K562 (cell line): ENCODE results near the gene AP2A2. TPM values are rescaled to one million over a fixed set of nuclear protein-coding genes. Genes with fewer than 3 reads are reported as not detected.

Experiments
- ATAC-seq: fragments of 200-7000 bp; cut with Tn5 transposase; 3 replicates; pipeline ENCODE4 v1.9.1; 2020; ENCODE audit warnings: moderate library complexity
- BruUV-seq: library from RNA; stranded (reverse); fragments of 400-500 nt; replicated peaks from 2 replicates; lab custom pipeline; 2021; lab: Mats Ljungman, UMichigan
- CTCF ChIA-PET: fragments of 300-600 bp; formaldehyde crosslinking; extraction: SDS; loops from one replicate; lab custom pipeline; 2021; ENCODE audit warnings: low intra/inter-chr PET ratio; lab: Yijun Ruan, JAX
- POLR2A ChIA-PET: fragments of 300-600, 350-650 bp; sonication (Branson Sonifier 250); formaldehyde crosslinking; extraction: SDS; loops from one replicate; lab custom pipeline; 2021; ENCODE audit warnings: antibody characterized with exemption, inconsistent platforms; lab: Yijun Ruan, JAX
- DNase-seq, 4 experiments: peaks; one replicate each; pipeline versions ENCODE4 v3.0.0 to v3.0.0-alpha.2; 2011 to 2018; ENCODE audit warnings: low spot score in 3 of 4, mixed read lengths in 3 of 4; ENCODE audit errors: extremely low read depth in 1 of 4
- FAIRE-seq: peaks from 2 replicates; lab custom pipeline; 2011; peaks lifted over from hg19 to GRCh38; lab: Jason Lieb, UNC
- H2AFZ ChIP-seq: 2 replicates; pipeline ENCODE4 v1.6.0; 2011; ENCODE audit warnings: low read depth, low read length, control low read depth, inconsistent platforms
- H3K27ac ChIP-seq: fragments of 200-600 bp; 3 replicates; pipeline ENCODE4 v1.8.0; 2011; ENCODE audit warnings: low read depth, mild to moderate bottlenecking, control low read depth, inconsistent platforms, low read length, moderate library complexity, mixed read lengths; ENCODE audit errors: extremely low read depth
- H3K27me3 ChIP-seq, 2 experiments: fragments of 300-600 bp in 1 of 2; 2 replicates in 1 of 2; 3 replicates in 1 of 2; pipeline versions ENCODE4 v1.6.0 to v1.8.0; 2011; ENCODE audit warnings: inconsistent platforms in 2 of 2, low read length in 2 of 2, mild to moderate bottlenecking in 1 of 2, mixed read lengths in 1 of 2, moderate library complexity in 1 of 2; ENCODE audit not compliant: control insufficient read depth in 2 of 2, insufficient read depth in 2 of 2
- H3K36me3 ChIP-seq: fragments of 300-600 bp; 3 replicates; pipeline ENCODE4 v1.8.0; 2011; ENCODE audit warnings: mild to moderate bottlenecking, low read length, inconsistent platforms; ENCODE audit not compliant: control insufficient read depth, insufficient read depth
- H3K4me1 ChIP-seq, 2 experiments: fragments of 200-600 bp in 1 of 2; replicated peaks in 1 of 2; 2 replicates in 1 of 2; 3 replicates in 1 of 2; pipeline versions ENCODE4 v1.5.1 to v1.8.0; 2011; ENCODE audit warnings: inconsistent platforms in 2 of 2, low read length in 2 of 2, mild to moderate bottlenecking in 1 of 2, mixed read lengths in 1 of 2, moderate library complexity in 1 of 2; ENCODE audit not compliant: control insufficient read depth in 2 of 2, insufficient read depth in 2 of 2
- H3K4me2 ChIP-seq: 2 replicates; pipeline ENCODE4 v1.6.1; 2011; ENCODE audit warnings: low read length, control low read depth, inconsistent platforms, mixed read lengths; ENCODE audit not compliant: insufficient read depth
- H3K4me3 ChIP-seq: fragments of 200-600 bp; sonication (generic), shearing (Covaris generic); 2 replicates; pipeline ENCODE4 v1.5.1; 2016; ENCODE audit warnings: control low read depth, inconsistent platforms
- H3K79me2 ChIP-seq: fragments of 200-600 bp; 3 replicates; pipeline ENCODE4 v1.8.0; 2011; ENCODE audit warnings: low read length, inconsistent platforms; ENCODE audit not compliant: control insufficient read depth, insufficient read depth
- H3K9ac ChIP-seq, 2 experiments: 2 replicates each; pipeline versions ENCODE4 v1.6.0 to v1.6.1; 2011; ENCODE audit warnings: low read depth in 2 of 2, low read length in 2 of 2, control low read depth in 1 of 2, inconsistent platforms in 1 of 2, mild to moderate bottlenecking in 1 of 2, mixed read lengths in 1 of 2; ENCODE audit not compliant: insufficient read depth in 1 of 2
- H3K9me1 ChIP-seq: one replicate; pipeline ENCODE4 v1.6.0; 2011; ENCODE audit warnings: inconsistent platforms, mild to moderate bottlenecking, low read length, moderate library complexity; ENCODE audit not compliant: control insufficient read depth, insufficient read depth
- H3K9me3 ChIP-seq: replicated peaks from 2 replicates; pipeline ENCODE4 v1.5.1; 2011; ENCODE audit warnings: low read depth, low read length, inconsistent platforms; ENCODE audit not compliant: control insufficient read depth, insufficient read depth
- H4K20me1 ChIP-seq: replicated peaks from 2 replicates; pipeline ENCODE4 v1.6.1; 2011; ENCODE audit warnings: low read length, inconsistent platforms, mixed read lengths; ENCODE audit not compliant: control insufficient read depth, insufficient read depth
- ARID1B ChIP-seq: fragments of 450-650 bp; IDR thresholded peaks from 2 replicates; pipeline ENCODE4 v1.6.1; 2016; ENCODE audit warnings: antibody characterized with exemption, mild to moderate bottlenecking, inconsistent platforms
- EWSR1 ChIP-seq: fragments of 450-650 bp; IDR thresholded peaks from 2 replicates; pipeline ENCODE4 v1.6.1; 2018; ENCODE audit warnings: borderline replicate concordance, mild to moderate bottlenecking, low read depth, moderate library complexity; ENCODE audit not compliant: partially characterized antibody
- HDAC8 ChIP-seq: fragments of 450-650 bp; IDR thresholded peaks from 2 replicates; pipeline ENCODE4 v1.6.1; 2016; ENCODE audit warnings: mild to moderate bottlenecking, missing genetic modification characterization, moderate library complexity, missing compliant biosample characterization
- HEY1 ChIP-seq: fragments of 250-450 bp; sonication (Bioruptor Pico); IDR thresholded peaks from 2 replicates; pipeline ENCODE4 v1.5.0; 2020; ENCODE audit warnings: mild to moderate bottlenecking, moderate library complexity, borderline replicate concordance
- NCOR1 ChIP-seq: fragments of 450-650 bp; IDR thresholded peaks from 2 replicates; pipeline ENCODE4 v1.6.1; 2016; ENCODE audit warnings: mild to moderate bottlenecking, moderate library complexity
- NR2C2 ChIP-seq, 2 experiments: fragments of 200-800 bp in 1 of 2; sonication (Bioruptor generic) in 1 of 2; sonication (generic) in 1 of 2; formaldehyde crosslinking in 1 of 2; IDR thresholded peaks; 2 replicates each; pipeline versions ENCODE4 v1.6.1 to v1.8.0; 2016 to 2022; ENCODE audit warnings: mild to moderate bottlenecking in 1 of 2, missing compliant biosample characterization in 1 of 2, missing genetic modification characterization in 1 of 2, missing genetic modification reagents in 1 of 2
- RBBP5 ChIP-seq: fragments of 200-600 bp; sonication (generic); IDR thresholded peaks from 2 replicates; pipeline ENCODE4 v1.6.1; 2012; ENCODE audit warnings: borderline replicate concordance, mild to moderate bottlenecking, low read length, control low read depth, inconsistent platforms; ENCODE audit not compliant: insufficient read depth, poor library complexity, severe bottlenecking
- RFX5 ChIP-seq: IDR thresholded peaks from 2 replicates; pipeline ENCODE4 v1.6.1; 2011; ENCODE audit warnings: low read depth, mild to moderate bottlenecking, improper control_type of control experiment, low read length
- XRCC5 ChIP-seq: fragments of 200-400 bp; formaldehyde crosslinking; IDR thresholded peaks from 2 replicates; pipeline ENCODE4 v1.6.1; 2017; ENCODE audit warnings: low read depth, mild to moderate bottlenecking, low read length
- ZBTB8A ChIP-seq: fragments of 450-650 bp; IDR thresholded peaks from 2 replicates; pipeline ENCODE4 v1.6.1; 2018; ENCODE audit warnings: mild to moderate bottlenecking, moderate library complexity; ENCODE audit not compliant: partially characterized antibody
- ZNF124 ChIP-seq: sonication (generic); formaldehyde crosslinking; IDR thresholded peaks from 2 replicates; pipeline ENCODE4 v1.8.1; 2022; ENCODE audit warnings: missing genetic modification reagents
- ZNF431 ChIP-seq: sonication (generic); formaldehyde crosslinking; IDR thresholded peaks from 2 replicates; pipeline ENCODE4 v1.8.0; 2022; ENCODE audit warnings: mild to moderate bottlenecking, missing genetic modification reagents
- ZNF561 ChIP-seq: fragments of 450-650 bp; formaldehyde crosslinking; conservative IDR thresholded peaks from 2 replicates; pipeline ENCODE4 v1.4.0; 2020; ENCODE audit warnings: mild to moderate bottlenecking, moderate library complexity
- WGBS: fragments of 100-300 bp; shearing (Covaris generic); methylation state at CpG from one replicate; pipeline ENCODE4 v1.1.6; 2016; ENCODE audit warnings: low coverage, mixed read lengths; ENCODE audit not compliant: insufficient coverage; ENCODE audit errors: missing lambda C conversion rate; 5-methylcytosine and 5-hydroxymethylcytosine counted together
- in situ Hi-C: fragments of 300-500 bp; cut with MboI; formaldehyde crosslinking; loops from 4 replicates; pipeline ENCODE4 v1.15.0; 2018; ENCODE audit warnings: inconsistent platforms, mixed read lengths
- intact Hi-C: fragments of 100-400 bp; cut with micrococcal nuclease; formaldehyde crosslinking; loops from 2 replicates; pipeline ENCODE4 v1.14.2; 2022
- polyA plus RNA-seq, 8 experiments: library from polyadenylated mRNA; depleted of rRNA in 4 of 8; stranded (reverse) in 5 of 8; unstranded in 3 of 8; fragments of >200 nt; fragmentation: Nextera tagmentation in 2 of 8; fragmentation: Illumina TruSeq in 1 of 8; extraction: Ambion mirVana in 2 of 8; extraction: Trizol in 1 of 8; gene quantifications; 2 replicates each; pipeline versions ENCODE4 v1.2.1 to v1.2.3, GENCODE V29; 2011 to 2014; ENCODE audit warnings: inconsistent platforms in 1 of 8, missing spikeins in 1 of 8
- total RNA-seq, 7 experiments: library from RNA; depleted of rRNA in 6 of 7; stranded (reverse); fragments of >200 nt in 6 of 7; fragmentation: Illumina TruSeq in 2 of 7; extraction: Trizol in 2 of 7; gene quantifications; 2 replicates each; pipeline versions ENCODE4 v1.2.1 to v1.2.3, GENCODE V29; 2011 to 2021; ENCODE audit warnings: low replicate concordance in 1 of 7
- TF ChIP-seq, protein P1 (sequence below): fragments of 450-650 bp; IDR thresholded peaks from 2 replicates; pipeline ENCODE4 v1.6.1; 2016; ENCODE audit warnings: mild to moderate bottlenecking
- TF ChIP-seq, protein P2 (sequence below): sonication (generic); formaldehyde crosslinking; IDR thresholded peaks from 2 replicates; pipeline ENCODE4 v1.8.1; 2022; ENCODE audit warnings: missing genetic modification reagents
- TF ChIP-seq, protein P3 (sequence below): fragments of 250-450 bp; sonication (Bioruptor Pico); IDR thresholded peaks from 2 replicates; pipeline ENCODE4 v1.8.0; 2022; ENCODE audit warnings: moderate library complexity, mild to moderate bottlenecking, inconsistent platforms

Gene AP2A2
- total and polyA plus RNA-seq, 9 of the 15 experiments (the other 6 are each of a cell fraction or from before 2014, with no cell fraction given), result 0.69 to 41.7 (median 15.2) TPM

DNA sequence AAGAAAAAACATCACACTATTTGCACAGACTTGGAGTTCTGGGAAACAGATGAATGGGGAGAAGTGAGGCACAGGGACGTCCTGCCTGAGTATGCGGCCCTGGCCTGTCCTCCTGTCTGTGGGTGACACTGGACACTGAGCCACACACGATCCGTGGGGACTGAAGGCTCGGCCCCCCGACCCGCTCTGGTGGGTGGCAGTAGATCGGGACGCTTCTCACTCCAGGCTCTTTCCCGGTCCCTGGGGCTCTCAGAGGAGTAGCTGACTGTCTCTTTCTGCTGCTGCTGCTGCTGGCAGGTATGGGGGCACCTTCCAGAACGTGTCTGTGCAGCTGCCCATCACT, 83.1 kb downstream of the AP2A2 start (continued):
- TF ChIP-seq, protein P1, sequence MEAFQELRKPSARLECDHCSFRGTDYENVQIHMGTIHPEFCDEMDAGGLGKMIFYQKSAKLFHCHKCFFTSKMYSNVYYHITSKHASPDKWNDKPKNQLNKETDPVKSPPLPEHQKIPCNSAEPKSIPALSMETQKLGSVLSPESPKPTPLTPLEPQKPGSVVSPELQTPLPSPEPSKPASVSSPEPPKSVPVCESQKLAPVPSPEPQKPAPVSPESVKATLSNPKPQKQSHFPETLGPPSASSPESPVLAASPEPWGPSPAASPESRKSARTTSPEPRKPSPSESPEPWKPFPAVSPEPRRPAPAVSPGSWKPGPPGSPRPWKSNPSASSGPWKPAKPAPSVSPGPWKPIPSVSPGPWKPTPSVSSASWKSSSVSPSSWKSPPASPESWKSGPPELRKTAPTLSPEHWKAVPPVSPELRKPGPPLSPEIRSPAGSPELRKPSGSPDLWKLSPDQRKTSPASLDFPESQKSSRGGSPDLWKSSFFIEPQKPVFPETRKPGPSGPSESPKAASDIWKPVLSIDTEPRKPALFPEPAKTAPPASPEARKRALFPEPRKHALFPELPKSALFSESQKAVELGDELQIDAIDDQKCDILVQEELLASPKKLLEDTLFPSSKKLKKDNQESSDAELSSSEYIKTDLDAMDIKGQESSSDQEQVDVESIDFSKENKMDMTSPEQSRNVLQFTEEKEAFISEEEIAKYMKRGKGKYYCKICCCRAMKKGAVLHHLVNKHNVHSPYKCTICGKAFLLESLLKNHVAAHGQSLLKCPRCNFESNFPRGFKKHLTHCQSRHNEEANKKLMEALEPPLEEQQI, result no peak
- no peak for TF ChIP-seq NCOR1
- TF ChIP-seq ZNF431 (CRISPR knock-in tag), result no peak
- TF ChIP-seq NR2C2 (CRISPR knock-in tag; IDR thresholded peaks at IDR 0.05), result no peak
- no peak for TF ChIP-seq NR2C2 (tag; IDR thresholded peaks at IDR 0.05)
- TF ChIP-seq, protein P2, sequence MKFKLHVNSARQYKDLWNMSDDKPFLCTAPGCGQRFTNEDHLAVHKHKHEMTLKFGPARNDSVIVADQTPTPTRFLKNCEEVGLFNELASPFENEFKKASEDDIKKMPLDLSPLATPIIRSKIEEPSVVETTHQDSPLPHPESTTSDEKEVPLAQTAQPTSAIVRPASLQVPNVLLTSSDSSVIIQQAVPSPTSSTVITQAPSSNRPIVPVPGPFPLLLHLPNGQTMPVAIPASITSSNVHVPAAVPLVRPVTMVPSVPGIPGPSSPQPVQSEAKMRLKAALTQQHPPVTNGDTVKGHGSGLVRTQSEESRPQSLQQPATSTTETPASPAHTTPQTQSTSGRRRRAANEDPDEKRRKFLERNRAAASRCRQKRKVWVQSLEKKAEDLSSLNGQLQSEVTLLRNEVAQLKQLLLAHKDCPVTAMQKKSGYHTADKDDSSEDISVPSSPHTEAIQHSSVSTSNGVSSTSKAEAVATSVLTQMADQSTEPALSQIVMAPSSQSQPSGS (CRISPR knock-in tag), result no peak

DNA sequence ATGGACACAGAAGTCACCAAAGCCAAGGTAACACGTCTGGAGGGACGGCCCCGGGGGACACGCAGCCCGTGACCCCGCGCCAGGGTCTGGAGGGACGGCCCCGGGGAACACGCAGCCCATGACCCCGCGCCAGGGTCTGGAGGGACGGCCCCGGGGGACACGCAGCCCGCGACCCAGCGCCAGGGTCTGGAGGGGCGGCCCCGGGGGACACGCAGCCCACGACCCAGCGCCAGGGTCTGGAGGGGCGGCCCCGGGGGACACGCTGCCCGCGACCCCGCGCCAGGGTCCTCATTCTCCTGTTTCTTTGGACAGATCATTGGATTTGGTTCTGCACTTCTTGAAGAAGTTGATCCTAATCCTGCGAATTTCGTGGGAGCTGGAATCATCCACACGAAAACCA, 83.7 kb downstream of the AP2A2 start:
- DNase-seq (no peak), FAIRE-seq (no peak), ATAC-seq (no peak)
- Histone ChIP-seq H4K20me1 (no peaks in the 10 kb centered on the region), H3K9me1 (no peaks in the 10 kb centered on the region), H2AFZ (no peak overlapping the region), H3K4me2 (no peak overlapping the region), H3K27ac (no peak overlapping the region), H3K27me3 (no peaks in the 10 kb centered on the region), H3K4me3 (no peak overlapping the region), H3K9ac (no peak overlapping the region), H3K4me1 (peaks cover 0 to 28% of the 10 kb centered on the region in 2 experiments; a peak in 1 of 5 replicates), H3K79me2 (no peaks in the 10 kb centered on the region), H3K36me3 (peaks cover 41% of the 10 kb centered on the region; the same call in 2 of the 3 replicates), H3K9me3 (no peaks in the 10 kb centered on the region)
- ChIA-PET CTCF (no interaction called here), POLR2A (no interaction called here)
- in situ Hi-C loops (no loop called here), intact Hi-C loops (no loop called here)
- WGBS, result 88% methylated on average over 11 of the region's 33 CpGs
- BruUV-seq, result no TSS peak
- TF ChIP-seq ZNF124 (CRISPR knock-in tag) (no peak), XRCC5 (no peak), ARID1B (no peak), HEY1 (CRISPR knock-in tag) (no peak), ZNF561 (CRISPR knock-in tag) (no peak), RBBP5 (no peak), EWSR1 (no peak), RFX5 (no peak), HDAC8 (tag) (no peak), ZBTB8A (no peak)
- TF ChIP-seq, protein P3, sequence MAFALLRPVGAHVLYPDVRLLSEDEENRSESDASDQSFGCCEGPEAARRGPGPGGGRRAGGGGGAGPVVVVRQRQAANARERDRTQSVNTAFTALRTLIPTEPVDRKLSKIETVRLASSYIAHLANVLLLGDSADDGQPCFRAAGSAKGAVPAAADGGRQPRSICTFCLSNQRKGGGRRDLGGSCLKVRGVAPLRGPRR (CRISPR knock-in tag), result no peak
